H1 (cell line): ENCODE results near the gene ETV7. TPM values are rescaled to one million over a fixed set of nuclear protein-coding genes. Genes with fewer than 3 reads are reported as not detected.

Experiments
- CTCF ChIA-PET: fragments of 300-600 bp; sonication (Branson Sonifier 250); formaldehyde crosslinking; loops from one replicate; lab custom pipeline; 2021; ENCODE audit not compliant: partially characterized antibody; lab: Charles Lee
- POLR2A ChIA-PET: fragments of 300-600 bp; sonication (Branson Sonifier 250); formaldehyde crosslinking; loops from one replicate; lab custom pipeline; 2021; ENCODE audit warnings: inconsistent platforms; ENCODE audit not compliant: partially characterized antibody; lab: Charles Lee
- DNase-seq, 2 experiments: peaks; one replicate each; pipeline versions ENCODE4 v3.0.0 to v3.0.0-alpha.2; 2010 to 2022; ENCODE audit warnings: low spot score in 2 of 2, low read depth in 1 of 2, mixed read lengths in 1 of 2
- FAIRE-seq: peaks from 2 replicates; lab custom pipeline; 2011; peaks lifted over from hg19 to GRCh38; lab: Jason Lieb, UNC
- H2AFZ ChIP-seq: 2 replicates; pipeline ENCODE4 v1.8.1; 2012; ENCODE audit warnings: low read length, inconsistent platforms
- H2AK5ac ChIP-seq: 2 replicates; pipeline ENCODE4 v1.6.1; 2013; ENCODE audit warnings: low read depth, low read length
- H2BK120ac ChIP-seq: replicated peaks from 2 replicates; pipeline ENCODE3; 2013; ENCODE audit warnings: low read depth, low read length, inconsistent platforms
- H2BK12ac ChIP-seq: 2 replicates; pipeline ENCODE4 v1.6.1; 2013; ENCODE audit warnings: low read depth, low read length
- H2BK15ac ChIP-seq: 2 replicates; pipeline ENCODE4 v1.6.1; 2013; ENCODE audit warnings: low read length
- H2BK20ac ChIP-seq: 2 replicates; pipeline ENCODE4 v1.6.1; 2013; ENCODE audit warnings: low read length
- H2BK5ac ChIP-seq: 2 replicates; pipeline ENCODE4 v1.6.1; 2013; ENCODE audit warnings: low read depth, low read length
- H3K14ac ChIP-seq: 2 replicates; pipeline ENCODE4 v1.6.1; 2013; ENCODE audit warnings: inconsistent platforms; ENCODE audit not compliant: insufficient read length
- H3K18ac ChIP-seq: 2 replicates; pipeline ENCODE4 v1.6.1; 2013; ENCODE audit warnings: low read length; ENCODE audit errors: extremely low read depth
- H3K23ac ChIP-seq: 2 replicates; pipeline ENCODE4 v1.6.1; 2013; ENCODE audit warnings: inconsistent platforms; ENCODE audit not compliant: insufficient read length
- H3K23me2 ChIP-seq: 2 replicates; pipeline ENCODE4 v1.6.1; 2013; ENCODE audit warnings: low read depth, low read length
- H3K27ac ChIP-seq: 2 replicates; pipeline ENCODE4 v1.6.1; 2011; ENCODE audit warnings: low read depth, low read length, inconsistent platforms
- H3K27me3 ChIP-seq, 4 experiments: replicated peaks in 1 of 4; 1 replicate in 1 of 4; 2 replicates in 3 of 4; pipeline versions ENCODE4 v1.6.1 to v1.8.1; 2011 to 2013; ENCODE audit warnings: low read length in 3 of 4, mild to moderate bottlenecking in 3 of 4, inconsistent platforms in 2 of 4, mixed read lengths in 2 of 4, moderate library complexity in 1 of 4; ENCODE audit not compliant: control insufficient read depth in 3 of 4, insufficient read depth in 3 of 4; ENCODE audit errors: extremely low read depth in 1 of 4
- H3K36me3 ChIP-seq, 4 experiments: 2 replicates each; pipeline versions ENCODE4 v1.6.1 to v1.8.1; 2011 to 2013; ENCODE audit warnings: mild to moderate bottlenecking in 4 of 4, low read length in 3 of 4, moderate library complexity in 2 of 4, control low read depth in 1 of 4, inconsistent platforms in 1 of 4; ENCODE audit not compliant: insufficient read depth in 4 of 4, control insufficient read depth in 2 of 4
- H3K4ac ChIP-seq: replicated peaks from 2 replicates; pipeline ENCODE3; 2013; ENCODE audit warnings: low read length, low read depth, mixed read lengths, inconsistent platforms; ENCODE audit not compliant: insufficient read length
- H3K4me1 ChIP-seq, 4 experiments: replicated peaks in 1 of 4; 1 replicate in 1 of 4; 2 replicates in 3 of 4; pipeline versions ENCODE4 v1.6.1 to v1.8.1; 2011 to 2013; ENCODE audit warnings: low read length in 3 of 4, inconsistent platforms in 2 of 4, mixed read lengths in 1 of 4; ENCODE audit not compliant: insufficient read depth in 4 of 4, control insufficient read depth in 3 of 4
- H3K4me2 ChIP-seq, 2 experiments: 2 replicates each; pipeline versions ENCODE4 v1.6.1 to v1.8.1; 2011 to 2013; ENCODE audit warnings: low read depth in 2 of 2, low read length in 2 of 2, control low read depth in 1 of 2, inconsistent platforms in 1 of 2, mild to moderate bottlenecking in 1 of 2; ENCODE audit not compliant: insufficient read depth in 1 of 2
- H3K4me3 ChIP-seq, 4 experiments: fragments of 200-600, 300-600 bp in 1 of 4; sonication (generic), shearing (Covaris generic), sonication (Bioruptor Twin) in 1 of 4; 2 replicates each; pipeline versions ENCODE4 v1.5.1 to v1.8.1; 2011 to 2016; ENCODE audit warnings: low read length in 4 of 4, low read depth in 3 of 4, control low read depth in 2 of 4, inconsistent platforms in 2 of 4, mild to moderate bottlenecking in 2 of 4, mixed read lengths in 1 of 4, moderate library complexity in 1 of 4; ENCODE audit not compliant: insufficient read depth in 2 of 4; ENCODE audit errors: extremely low read depth in 1 of 4
- H3K56ac ChIP-seq: replicated peaks from 2 replicates; pipeline ENCODE3; 2013; ENCODE audit warnings: low read depth, mild to moderate bottlenecking, mixed read lengths, low read length, inconsistent platforms; ENCODE audit not compliant: insufficient read length
- H3K79me1 ChIP-seq: 2 replicates; pipeline ENCODE4 v1.6.1; 2013; ENCODE audit warnings: low read depth, low read length, control low read depth
- H3K79me2 ChIP-seq, 2 experiments: 2 replicates each; pipeline versions ENCODE4 v1.6.1 to v1.8.1; 2012 to 2013; ENCODE audit warnings: low read length in 2 of 2, mild to moderate bottlenecking in 2 of 2, inconsistent platforms in 1 of 2; ENCODE audit not compliant: insufficient read depth in 2 of 2, control insufficient read depth in 1 of 2
- H3K9ac ChIP-seq, 4 experiments: replicated peaks in 1 of 4; 1 replicate in 1 of 4; 2 replicates in 3 of 4; pipeline versions ENCODE4 v1.6.1 to v1.8.1; 2011 to 2013; ENCODE audit warnings: low read depth in 3 of 4, low read length in 3 of 4, control low read depth in 2 of 4, mild to moderate bottlenecking in 2 of 4, moderate library complexity in 2 of 4, inconsistent platforms in 1 of 4; ENCODE audit errors: extremely low read depth in 1 of 4
- H3K9me3 ChIP-seq, 2 experiments: 2 replicates each; pipeline versions ENCODE4 v1.6.1 to v1.8.1; 2012 to 2013; ENCODE audit warnings: mild to moderate bottlenecking in 2 of 2, moderate library complexity in 2 of 2, control low read depth in 1 of 2, inconsistent platforms in 1 of 2, low read depth in 1 of 2, low read length in 1 of 2, mixed read lengths in 1 of 2; ENCODE audit not compliant: insufficient read depth in 2 of 2
- H4K20me1 ChIP-seq, 2 experiments: replicated peaks in 1 of 2; 2 replicates each; pipeline versions ENCODE3 to v1.8.1; 2011 to 2013; ENCODE audit warnings: inconsistent platforms in 2 of 2, low read length in 2 of 2, mild to moderate bottlenecking in 1 of 2; ENCODE audit not compliant: insufficient read depth in 2 of 2, control insufficient read depth in 1 of 2
- H4K5ac ChIP-seq: 2 replicates; pipeline ENCODE4 v1.6.1; 2013; ENCODE audit warnings: low read length, low read depth, mixed read lengths, inconsistent platforms; ENCODE audit not compliant: insufficient read length
- H4K8ac ChIP-seq: 2 replicates; pipeline ENCODE4 v1.8.0; 2013; ENCODE audit warnings: mild to moderate bottlenecking, moderate library complexity, low read length, inconsistent platforms; ENCODE audit not compliant: insufficient read depth; ENCODE audit errors: extremely low read depth
- H4K91ac ChIP-seq: replicated peaks from 2 replicates; pipeline ENCODE3; 2013; ENCODE audit warnings: low read length, mixed read lengths, inconsistent platforms; ENCODE audit not compliant: insufficient read length
- BACH1 ChIP-seq: IDR thresholded peaks from 2 replicates; pipeline ENCODE4 v1.6.1; 2012; ENCODE audit warnings: low read length, improper control_type of control experiment
- CBX5 ChIP-seq: fragments of 300-800, 300-1000 bp; sonication (generic); IDR thresholded peaks from 2 replicates; pipeline ENCODE4 v1.7.1; 2016; ENCODE audit warnings: antibody characterized with exemption, low read length, low read depth
- EZH2 ChIP-seq: fragments of 200-600 bp; sonication (generic); IDR thresholded peaks from 2 replicates; pipeline ENCODE4 v1.7.1; 2012; ENCODE audit warnings: low read depth, mild to moderate bottlenecking, moderate library complexity, low read length, inconsistent platforms; ENCODE audit not compliant: severe bottlenecking
- GTF2F1 ChIP-seq: IDR thresholded peaks from 2 replicates; pipeline ENCODE4 v1.6.1; 2012; ENCODE audit warnings: low read depth, low read length, improper control_type of control experiment, borderline replicate concordance
- MAX ChIP-seq: IDR thresholded peaks from 2 replicates; pipeline ENCODE4 v1.6.1; 2012; ENCODE audit warnings: inconsistent platforms
- NRF1 ChIP-seq: IDR thresholded peaks from 2 replicates; pipeline ENCODE4 v1.6.1; 2011; ENCODE audit warnings: mild to moderate bottlenecking, low read depth, low read length, improper control_type of control experiment
- POLR2AphosphoS5 ChIP-seq: IDR thresholded peaks from 2 replicates; pipeline ENCODE4 v1.6.1; 2011; ENCODE audit warnings: low read depth, low read length
- RAD21 ChIP-seq, 2 experiments: IDR thresholded peaks in 1 of 2; conservative IDR thresholded peaks in 1 of 2; 2 replicates each; pipeline ENCODE4 v1.6.1; 2011; ENCODE audit warnings: low read depth in 2 of 2, low read length in 2 of 2, improper control_type of control experiment in 1 of 2, inconsistent platforms in 1 of 2, mild to moderate bottlenecking in 1 of 2, moderate library complexity in 1 of 2
- TAF7 ChIP-seq: optimal IDR thresholded peaks from 2 replicates; pipeline ENCODE3; 2011; ENCODE audit warnings: low read depth, mild to moderate bottlenecking, inconsistent platforms, low read length, moderate library complexity, borderline replicate concordance
- TEAD4 ChIP-seq: IDR thresholded peaks from 2 replicates; pipeline ENCODE4 v1.6.1; 2012; ENCODE audit warnings: low read depth, low read length, inconsistent platforms, mixed read lengths
- USF2 ChIP-seq: IDR thresholded peaks from 2 replicates; pipeline ENCODE4 v1.6.1; 2011; ENCODE audit warnings: low read length, improper control_type of control experiment
- WGBS, 2 experiments: shearing (Covaris generic) in 1 of 2; methylation state at CpG; one replicate each; pipeline versions ENCODE4 v1.1.6 to v1.1.7; 2013 to 2015; ENCODE audit warnings: low lambda C conversion rate in 2 of 2, mixed read lengths in 2 of 2, inconsistent platforms in 1 of 2, low coverage in 1 of 2, missing lambda C conversion rate in 1 of 2; ENCODE audit not compliant: insufficient replicate concordance in 2 of 2, insufficient coverage in 1 of 2, insufficient read length in 1 of 2; ENCODE audit errors: extremely low coverage in 1 of 2, missing lambda C conversion rate in 1 of 2; 5-methylcytosine and 5-hydroxymethylcytosine counted together
- polyA plus RNA-seq, 7 experiments: library from polyadenylated mRNA; depleted of rRNA in 3 of 7; stranded (reverse) in 5 of 7; unstranded in 2 of 7; fragments of >200 nt in 5 of 7; fragments of 200-250 nt in 2 of 7; gene quantifications; 1 replicate in 5 of 7; 2 replicates in 1 of 7; 4 replicates in 1 of 7; pipeline versions ENCODE4 v1.2.1 to v1.2.3, GENCODE V29; 2011 to 2013; ENCODE audit warnings: missing spikeins in 2 of 7, mixed read lengths in 2 of 7
- total RNA-seq: library from RNA; stranded (reverse); fragmentation: NEBNext Ultra II Directional; extraction: Animal tissue kit (Norgen Biotek cat#: 25700); gene quantifications from 2 replicates; pipeline ENCODE4 v1.2.1, GENCODE V29; 2021

The ETV7 gene
- total and polyA plus RNA-seq, 2 of the 8 experiments (the other 6 are each of a cell fraction or from before 2014, with no cell fraction given) = 0.54 to 2.4 TPM

- FAIRE-seq = no peak
- H3K9me3 ChIP-seq = no peaks in the 10 kb centered on the region
- no peak overlapping the region for H2BK20ac ChIP-seq
- H3K79me1 ChIP-seq = no peaks in the 10 kb centered on the region
- no peaks in the 10 kb centered on the region for H3K79me2 ChIP-seq
- H4K5ac ChIP-seq = no peak overlapping the region
- no peak overlapping the region for H2AFZ ChIP-seq
- WGBS, 2 experiments = 76% methylated on average over 6 of the region's 6 CpGs; no CpG with 5 or more reads in 1 of the 2 experiments
- H3K4me2 ChIP-seq = no peak overlapping the region
- peaks cover 0 to 2% of the 10 kb centered on the region in 2 experiments for H4K20me1 ChIP-seq
- no peak overlapping the region for H4K8ac ChIP-seq
- TF ChIP-seq MAX = no peak
- TF ChIP-seq GTF2F1 = no peak
- no peak for TF ChIP-seq POLR2AphosphoS5
- no peak for TF ChIP-seq USF2
- no peak for TF ChIP-seq TAF7
- no peak for TF ChIP-seq BACH1
- no peak for TF ChIP-seq CBX5
- TF ChIP-seq NRF1 = no peak
- no peak for TF ChIP-seq EZH2
- TF ChIP-seq TEAD4 = no peak
- no peak for TF ChIP-seq RAD21 (IDR thresholded peaks at IDR 0.05 in 1 of 2, conservative IDR thresholded peaks at IDR 0.05 in 1 of 2; ENCODE audit: low read depth in 2 of 2, low read length in 2 of 2)
- H2BK5ac ChIP-seq = no peak overlapping the region
- H2AK5ac ChIP-seq = no peak overlapping the region
- no peak overlapping the region for H3K27ac ChIP-seq
- DNase-seq = no peak
- H4K91ac ChIP-seq = no peak overlapping the region
- no peaks in the 10 kb centered on the region for H3K36me3 ChIP-seq
- H3K23me2 ChIP-seq = no peaks in the 10 kb centered on the region
- no peak overlapping the region for H2BK15ac ChIP-seq
- no peak overlapping the region for H3K23ac ChIP-seq
- POLR2A ChIA-PET = no interaction called here
- H2BK120ac ChIP-seq = no peak overlapping the region
- no peak overlapping the region for H3K18ac ChIP-seq
- H3K4me1 ChIP-seq = peaks cover 0 to 12% (median 5%) of the 10 kb centered on the region in 4 experiments; a peak in 6 of 7 replicates
- H3K56ac ChIP-seq = no peak overlapping the region
- H3K4me3 ChIP-seq = no peak overlapping the region
- H3K9ac ChIP-seq = no peak overlapping the region
- H3K4ac ChIP-seq = no peak overlapping the region
- CTCF ChIA-PET = interaction anchor here (2.4 to 3.6 kb wide), 2 partner anchors 27 to 29 kb away, joined by 11 to 20 read pairs; no protein-coding TSS in a partner anchor
- no peak overlapping the region for H2BK12ac ChIP-seq
- peaks cover 0 to 3% (median under 1%) of the 10 kb centered on the region in 4 experiments; a peak in 2 of 7 replicates for H3K27me3 ChIP-seq
- no peak overlapping the region for H3K14ac ChIP-seq
Observed at GRCh38 chr6:36331381-36331780, 56.1 kb downstream of the ETV7 start.
